Chondrocyte (in vitro differentiated cells): ENCODE measurements around the gene ESYT2. TPM values are rescaled to one million over a fixed set of nuclear protein-coding genes. Genes with fewer than 3 reads are reported as not detected.

Experiments
- DNase-seq: peaks from one replicate; pipeline ENCODE4 v3.0.0; 2021; ENCODE audit warnings: mixed read lengths, low spot score
- H3K27ac Mint-ChIP-seq: one replicate; pipeline ENCODE4 v1.8.0; 2021; ENCODE audit warnings: mild to moderate bottlenecking, moderate library complexity, mixed read lengths; ENCODE audit not compliant: unreplicated experiment
- H3K27me3 Mint-ChIP-seq: 2 replicates; pipeline ENCODE4 v1.8.0; 2021; ENCODE audit warnings: low read depth, mixed read lengths
- H3K36me3 Mint-ChIP-seq: 2 replicates; pipeline ENCODE4 v1.8.0; 2021; ENCODE audit warnings: low read depth, mixed read lengths
- H3K4me1 Mint-ChIP-seq: 2 replicates; pipeline ENCODE4 v1.8.0; 2021; ENCODE audit warnings: low read depth, mild to moderate bottlenecking, mixed read lengths
- H3K4me3 Mint-ChIP-seq: one replicate; pipeline ENCODE4 v1.8.0; 2021; ENCODE audit warnings: mild to moderate bottlenecking, moderate library complexity, mixed read lengths; ENCODE audit not compliant: unreplicated experiment
- H3K9me3 Mint-ChIP-seq: 2 replicates; pipeline ENCODE4 v1.8.0; 2021; ENCODE audit warnings: low read depth, mixed read lengths
- total RNA-seq: library from RNA; stranded (reverse); gene quantifications from 3 replicates; pipeline ENCODE4 v1.2.1, GENCODE V29; 2021
- TF ChIP-seq, protein P1 (sequence below): fragments of 200-600 bp; sonication (generic); IDR thresholded peaks from 2 replicates; pipeline ENCODE4 v1.5.0; 2021; ENCODE audit warnings: antibody characterized with exemption, mild to moderate bottlenecking, moderate library complexity

ESYT2 gene
- total RNA-seq, 1 donor from 2014 or later = 108 TPM

DNA sequence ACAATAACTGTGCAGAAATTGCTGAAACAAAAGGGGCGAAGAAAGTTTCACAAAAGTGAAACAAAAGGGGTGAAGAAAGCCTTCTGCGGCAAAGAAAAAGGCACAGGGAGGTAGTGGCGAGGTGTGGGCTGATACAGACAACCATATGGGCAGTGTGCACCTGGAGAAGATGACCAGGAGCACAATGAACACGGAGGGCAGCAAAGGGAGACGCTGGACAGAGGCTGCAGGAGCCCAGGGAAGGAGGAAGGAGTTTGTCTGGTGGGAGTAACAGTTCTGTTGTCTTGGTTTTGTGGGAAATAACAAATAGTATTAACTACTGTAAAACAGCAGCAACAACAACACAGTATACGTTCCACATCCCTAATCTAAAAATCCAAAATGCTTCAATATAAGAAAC is 42.4 kb downstream of the ESYT2 start:
- TF ChIP-seq, protein P1, sequence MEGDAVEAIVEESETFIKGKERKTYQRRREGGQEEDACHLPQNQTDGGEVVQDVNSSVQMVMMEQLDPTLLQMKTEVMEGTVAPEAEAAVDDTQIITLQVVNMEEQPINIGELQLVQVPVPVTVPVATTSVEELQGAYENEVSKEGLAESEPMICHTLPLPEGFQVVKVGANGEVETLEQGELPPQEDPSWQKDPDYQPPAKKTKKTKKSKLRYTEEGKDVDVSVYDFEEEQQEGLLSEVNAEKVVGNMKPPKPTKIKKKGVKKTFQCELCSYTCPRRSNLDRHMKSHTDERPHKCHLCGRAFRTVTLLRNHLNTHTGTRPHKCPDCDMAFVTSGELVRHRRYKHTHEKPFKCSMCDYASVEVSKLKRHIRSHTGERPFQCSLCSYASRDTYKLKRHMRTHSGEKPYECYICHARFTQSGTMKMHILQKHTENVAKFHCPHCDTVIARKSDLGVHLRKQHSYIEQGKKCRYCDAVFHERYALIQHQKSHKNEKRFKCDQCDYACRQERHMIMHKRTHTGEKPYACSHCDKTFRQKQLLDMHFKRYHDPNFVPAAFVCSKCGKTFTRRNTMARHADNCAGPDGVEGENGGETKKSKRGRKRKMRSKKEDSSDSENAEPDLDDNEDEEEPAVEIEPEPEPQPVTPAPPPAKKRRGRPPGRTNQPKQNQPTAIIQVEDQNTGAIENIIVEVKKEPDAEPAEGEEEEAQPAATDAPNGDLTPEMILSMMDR = no peak
- peak overlapping the region; percentile 89 for H3K27ac Mint-ChIP-seq
- H3K4me1 Mint-ChIP-seq = peaks cover 45% of the 10 kb centered on the region
- H3K4me3 Mint-ChIP-seq = no peak overlapping the region
- H3K9me3 Mint-ChIP-seq = no peaks in the 10 kb centered on the region
- H3K36me3 Mint-ChIP-seq = peaks cover 20% of the 10 kb centered on the region
- no peaks in the 10 kb centered on the region for H3K27me3 Mint-ChIP-seq
- DNase-seq = no peak

DNA sequence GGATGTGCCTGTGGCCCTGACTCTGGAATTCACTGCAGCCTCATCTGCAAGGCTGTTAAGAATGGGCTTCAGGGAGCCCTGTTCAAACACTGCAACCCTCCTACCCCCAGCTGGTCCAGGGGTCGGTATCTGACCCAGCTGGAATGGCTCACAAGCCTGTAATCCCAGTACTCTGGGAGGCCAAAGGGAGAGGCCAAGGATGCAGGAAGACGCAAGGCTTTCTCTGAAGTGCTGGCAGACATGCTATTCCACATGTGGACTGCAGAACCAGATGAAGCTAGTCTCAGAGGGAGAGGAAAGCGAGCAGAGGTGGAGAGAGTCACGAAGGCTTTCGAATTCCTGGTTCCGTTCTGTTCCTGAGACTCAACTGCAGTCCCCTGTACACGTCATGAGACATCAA is 45.0 kb downstream of the ESYT2 start:
- no peaks in the 10 kb centered on the region for H3K9me3 Mint-ChIP-seq
- no peaks in the 10 kb centered on the region for H3K27me3 Mint-ChIP-seq
- H3K4me1 Mint-ChIP-seq = peaks cover 42% of the 10 kb centered on the region
- TF ChIP-seq, protein P1 = no peak
- H3K36me3 Mint-ChIP-seq = peaks cover 10% of the 10 kb centered on the region
- H3K4me3 Mint-ChIP-seq = no peak overlapping the region
- no peak for DNase-seq
- peak overlapping the region; percentile 53 for H3K27ac Mint-ChIP-seq

DNA sequence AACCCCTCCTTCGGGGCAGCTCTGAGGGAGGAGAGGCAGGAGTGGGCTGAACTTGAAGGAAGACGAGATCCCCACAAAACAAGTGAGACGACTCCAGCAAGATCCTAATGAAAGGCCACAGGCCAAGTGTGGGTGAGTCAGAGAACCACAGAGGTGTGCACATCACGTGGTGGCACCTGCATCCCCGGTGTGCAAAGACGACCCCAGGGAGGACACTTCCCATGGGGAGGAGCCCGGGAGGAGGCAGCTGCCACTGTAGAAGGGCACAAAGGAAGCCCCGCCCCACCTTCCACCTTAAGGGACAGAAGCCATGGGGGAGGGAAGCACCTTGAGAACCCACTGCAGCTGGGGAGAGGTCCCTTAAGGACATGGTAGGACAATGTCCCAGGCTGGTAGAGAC is 45.7 kb downstream of the ESYT2 start:
- Mint-ChIP-seq H3K9me3 (no peaks in the 10 kb centered on the region), H3K4me1 (peaks cover 49% of the 10 kb centered on the region), H3K4me3 (no peak overlapping the region)

DNA sequence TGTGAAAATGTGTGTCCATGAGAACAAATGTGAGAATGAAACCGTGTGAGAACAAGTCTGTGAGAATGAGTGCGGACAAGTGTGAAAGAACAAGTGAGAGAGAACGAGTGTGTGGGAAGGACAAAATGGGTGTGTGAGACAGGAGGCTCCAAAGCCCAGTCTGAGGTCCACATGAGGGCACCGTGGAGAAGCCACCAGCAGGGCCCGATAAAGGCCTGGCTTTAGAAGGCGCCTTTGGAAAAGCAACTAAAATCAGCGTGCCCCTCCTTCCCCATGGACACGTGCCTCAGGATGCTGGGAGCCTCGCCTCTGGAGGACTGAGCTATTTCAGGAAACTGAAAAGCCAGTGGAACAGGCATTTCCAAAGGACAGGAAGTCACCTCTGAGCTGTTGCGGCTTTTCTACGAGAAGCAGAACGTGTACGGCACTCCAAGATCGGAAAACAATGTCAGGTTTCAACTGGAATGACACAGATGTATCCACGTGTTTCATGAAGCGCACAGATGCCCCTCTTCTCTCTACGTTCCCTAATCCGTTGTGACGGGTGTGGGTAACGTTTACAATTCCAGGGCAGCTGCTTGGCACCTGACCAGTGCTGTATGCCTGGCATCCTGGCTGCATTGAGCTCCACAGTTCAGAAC is 46.4 kb downstream of the ESYT2 start:
- TF ChIP-seq, protein P1 = peak; percentile 76
- Mint-ChIP-seq H3K4me1 (peaks cover 50% of the 10 kb centered on the region), H3K9me3 (no peaks in the 10 kb centered on the region), H3K27ac (no peak overlapping the region), H3K27me3 (no peaks in the 10 kb centered on the region), H3K36me3 (peaks cover 8% of the 10 kb centered on the region), H3K4me3 (no peak overlapping the region)
- DNase-seq = no peak

More for the DNA sequence above, 45.7 kb downstream of the ESYT2 start:
- no peak for DNase-seq
- Mint-ChIP-seq H3K27me3 (no peaks in the 10 kb centered on the region), H3K27ac (no peak overlapping the region), H3K36me3 (peaks cover 9% of the 10 kb centered on the region)
- TF ChIP-seq, protein P1 = no peak

DNA sequence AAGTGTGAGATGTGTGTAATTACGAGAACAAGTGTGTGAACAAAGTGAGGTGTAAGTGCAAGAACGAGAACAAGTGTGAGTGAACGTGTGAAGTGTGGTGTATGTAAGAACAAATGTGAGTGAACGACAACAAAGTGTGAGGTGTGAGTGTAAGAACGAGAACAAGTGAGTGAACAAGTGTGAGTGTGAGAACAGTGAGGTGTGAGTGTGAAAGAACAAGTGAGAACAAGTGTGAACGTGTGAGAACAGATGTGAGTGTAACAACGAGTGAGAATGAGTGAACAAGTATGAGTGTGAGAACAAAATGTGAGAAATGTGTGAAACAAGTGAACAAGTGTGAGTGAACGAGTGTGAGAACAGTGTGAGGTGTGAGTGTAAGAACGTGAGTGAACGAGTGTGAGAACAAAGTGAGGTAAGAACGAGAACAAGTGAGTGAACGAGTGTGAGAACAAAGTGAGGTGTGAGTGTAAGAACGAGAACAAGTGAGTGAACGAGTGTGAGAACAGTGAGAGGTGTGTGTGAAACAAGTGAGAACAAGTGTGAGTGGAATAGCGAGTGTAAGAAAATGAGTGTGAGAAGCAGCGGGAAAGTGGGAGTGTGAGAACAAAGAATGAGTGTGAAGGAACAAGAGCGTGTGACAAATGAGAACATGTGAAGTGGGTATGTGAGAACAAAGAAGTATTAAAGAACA is 47.2 kb downstream of the ESYT2 start:
- no peak overlapping the region for H3K27ac Mint-ChIP-seq
- H3K27me3 Mint-ChIP-seq = no peaks in the 10 kb centered on the region
- no peak overlapping the region for H3K4me3 Mint-ChIP-seq
- H3K4me1 Mint-ChIP-seq = peaks cover 47% of the 10 kb centered on the region
- peaks cover 4% of the 10 kb centered on the region for H3K36me3 Mint-ChIP-seq
- DNase-seq = no peak
- TF ChIP-seq, protein P1 = no peak
- no peaks in the 10 kb centered on the region for H3K9me3 Mint-ChIP-seq
